GM18517 (cell line): ENCODE measurements around the gene TTC22.

ENCODE experiments used
- ATAC-seq: cut with Tn5 transposase; IDR thresholded peaks from one replicate; pipeline ENCODE4 v1.9.1; 2021; ENCODE audit warnings: mild to moderate bottlenecking, moderate library complexity; ENCODE audit not compliant: unreplicated experiment

The TTC22 gene

DNA sequence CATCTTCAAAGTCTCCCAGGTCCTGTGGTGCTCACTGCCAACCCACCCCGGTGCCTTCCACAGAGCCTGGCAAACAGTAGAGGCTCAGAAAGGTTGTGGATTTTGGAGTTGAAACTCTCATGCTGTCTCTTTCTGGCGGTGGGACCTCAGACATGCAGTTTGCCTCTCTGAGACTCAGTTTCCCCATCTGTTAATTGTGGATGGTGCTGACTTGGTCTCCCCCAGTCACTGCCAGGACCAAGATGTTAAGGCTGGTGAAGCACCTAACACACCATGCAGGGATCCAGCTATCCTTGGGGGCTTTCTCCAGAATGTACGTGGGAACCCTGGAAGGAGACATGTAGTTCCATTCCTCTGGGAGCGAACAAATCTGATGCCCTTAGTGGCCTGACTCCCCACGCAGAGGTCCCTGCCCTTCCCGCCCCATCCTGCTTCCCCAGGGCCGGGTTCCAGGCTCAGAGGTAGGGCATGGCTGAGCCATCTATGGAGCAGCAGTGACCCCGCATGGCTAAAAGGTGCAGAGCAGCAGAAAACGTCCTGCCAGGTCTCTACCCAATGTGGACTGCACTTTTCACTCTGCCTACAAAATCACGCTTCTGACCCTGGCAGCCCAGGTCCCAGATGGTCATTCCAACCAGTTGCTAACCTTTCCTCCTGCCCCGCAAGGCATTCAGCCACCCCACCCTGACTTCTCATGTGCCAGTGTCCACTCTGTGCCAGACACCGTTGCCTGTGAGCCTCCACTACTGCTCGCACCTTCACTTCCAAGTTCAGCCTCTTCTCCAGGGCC, 9.2 kb upstream of the TTC22 start:
- no peak for ATAC-seq

DNA sequence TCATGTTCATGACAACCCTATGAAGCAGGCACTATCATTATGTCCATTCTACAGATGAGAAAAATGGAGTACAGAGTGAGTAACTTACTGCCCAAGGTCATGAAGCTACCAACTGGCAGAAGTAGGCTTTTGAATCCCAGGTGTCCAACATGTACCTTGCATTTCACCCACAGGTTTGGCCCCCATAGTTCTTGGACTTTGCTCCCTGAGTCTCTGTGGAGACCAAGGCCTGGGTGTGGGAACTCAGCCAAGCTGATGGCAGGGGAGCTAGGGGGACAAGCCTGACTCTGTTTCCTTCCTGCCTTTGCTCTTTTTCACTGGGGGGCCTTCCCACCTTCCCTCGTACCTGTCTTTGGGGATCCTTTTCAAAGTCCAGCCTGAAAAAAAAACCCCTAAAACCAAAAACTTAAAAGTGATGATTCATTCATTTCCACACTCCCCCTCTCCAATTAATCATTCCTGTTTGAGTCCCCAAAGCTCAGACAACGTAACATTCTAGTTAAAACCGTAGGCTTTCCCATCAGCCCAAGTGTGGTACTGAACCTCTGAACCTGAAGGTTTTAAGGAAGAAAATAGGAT, 8.5 kb upstream of the TTC22 start:
- no peak for ATAC-seq

DNA sequence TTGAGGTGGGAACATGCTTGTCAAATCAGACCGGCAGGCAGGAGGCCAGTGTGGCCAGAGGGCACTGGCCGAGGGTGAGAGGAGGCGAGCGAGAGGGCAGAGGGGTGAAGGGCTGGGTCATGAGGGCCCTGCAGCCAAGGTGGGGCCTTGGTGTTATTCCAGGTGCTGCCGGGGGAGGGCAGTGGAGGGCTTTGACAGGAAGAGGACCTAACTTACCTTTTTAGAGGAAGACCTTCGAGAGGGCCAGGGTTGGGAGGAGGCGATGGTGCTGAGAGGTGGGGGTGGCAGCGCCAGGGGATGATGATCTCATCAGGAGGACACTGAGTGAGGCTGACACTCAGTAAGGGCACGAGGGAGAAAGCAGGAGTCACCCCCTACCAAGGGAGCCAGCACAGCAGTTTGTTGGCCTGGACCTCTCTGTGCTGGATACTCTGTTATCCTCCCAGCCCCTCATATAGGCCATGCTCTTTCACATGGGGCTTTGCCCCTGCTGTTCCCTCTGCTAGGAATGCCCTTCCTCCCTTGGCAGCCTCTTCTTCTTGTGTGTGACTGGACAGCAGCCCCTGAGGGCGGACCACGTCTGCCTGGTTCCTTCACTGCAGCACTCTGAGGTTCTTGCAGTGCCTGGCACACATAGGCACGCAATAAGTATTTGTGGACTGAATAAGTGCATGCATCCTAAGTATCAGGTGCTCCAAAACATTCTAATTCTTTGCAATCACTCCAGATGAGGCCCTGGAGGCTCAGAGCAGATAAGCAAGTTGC, 7.5 kb upstream of the TTC22 start:
- no peak for ATAC-seq

DNA sequence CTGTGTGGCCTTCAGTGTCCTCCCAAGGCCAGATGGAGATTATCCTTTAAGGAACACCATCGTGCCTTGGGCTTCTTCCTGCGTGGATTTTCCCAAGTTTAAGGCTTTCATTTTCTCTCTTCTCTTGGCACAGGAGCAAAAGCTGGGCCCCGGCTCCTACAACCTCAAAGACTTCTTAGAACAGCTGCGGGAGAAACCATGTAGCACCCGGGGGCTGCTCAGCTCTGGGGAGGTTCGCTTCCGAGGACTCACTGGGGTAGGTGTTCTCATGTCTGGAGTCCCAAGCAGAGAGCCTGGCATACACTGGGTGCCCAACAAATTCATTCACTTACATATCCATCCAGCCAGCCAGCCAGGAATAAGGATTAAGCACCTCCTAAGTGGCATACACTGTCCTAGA, 6.6 kb upstream of the TTC22 start:
- no peak for ATAC-seq

DNA sequence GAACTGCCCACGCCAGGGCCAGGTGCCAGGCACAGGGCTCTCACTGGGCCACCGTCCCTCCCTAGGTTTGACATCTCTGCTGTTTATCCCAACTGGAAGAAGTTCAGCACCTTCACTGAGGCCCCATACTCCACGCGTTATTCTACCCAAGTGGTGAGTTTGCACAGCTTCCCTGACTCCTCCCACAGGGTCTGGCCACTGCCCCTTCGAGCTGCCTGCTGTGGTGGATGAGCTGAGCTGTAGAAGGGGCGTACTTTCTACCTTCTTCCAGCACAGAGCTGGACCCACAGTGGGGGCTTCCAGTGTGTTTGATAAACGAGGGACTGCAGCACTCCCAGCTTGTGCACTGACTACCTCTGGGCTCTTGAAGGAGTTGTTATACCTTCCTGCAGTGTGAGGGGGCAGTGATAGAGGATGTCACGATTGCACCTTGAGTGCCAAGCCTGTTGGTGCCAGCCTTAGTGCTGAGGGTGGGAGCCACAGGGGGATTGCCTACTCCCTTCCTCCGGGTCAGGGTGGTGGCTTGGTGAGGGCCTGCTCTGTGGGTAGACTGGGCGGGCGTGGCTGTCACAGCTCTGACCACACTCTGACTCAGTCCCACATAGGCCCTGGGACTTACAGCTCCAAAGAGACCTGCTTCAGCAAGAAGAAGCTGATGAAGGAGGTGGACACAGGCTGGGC, 5.9 kb upstream of the TTC22 start:
- no peak for ATAC-seq

DNA sequence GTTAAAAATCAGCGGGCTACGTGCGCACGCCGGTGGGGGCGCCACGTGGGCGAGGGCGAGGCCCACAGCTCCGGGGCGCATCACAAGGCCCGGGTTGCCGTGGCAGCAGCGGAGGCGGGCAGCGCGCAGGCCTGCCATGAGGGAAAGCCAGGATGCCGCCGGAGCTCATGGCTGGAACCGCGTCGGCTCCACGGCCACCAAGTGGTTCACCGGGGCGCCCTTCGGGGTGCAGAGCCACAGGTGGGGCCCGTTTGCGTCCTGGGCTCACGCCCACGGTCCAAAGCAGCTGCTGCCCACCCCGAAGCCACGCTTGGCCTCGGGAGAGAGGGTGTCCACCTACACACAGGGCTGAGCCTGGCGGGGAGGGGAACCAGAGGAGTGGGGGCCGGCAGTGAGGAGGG, 4.9 kb upstream of the TTC22 start:
- no peak for ATAC-seq

DNA sequence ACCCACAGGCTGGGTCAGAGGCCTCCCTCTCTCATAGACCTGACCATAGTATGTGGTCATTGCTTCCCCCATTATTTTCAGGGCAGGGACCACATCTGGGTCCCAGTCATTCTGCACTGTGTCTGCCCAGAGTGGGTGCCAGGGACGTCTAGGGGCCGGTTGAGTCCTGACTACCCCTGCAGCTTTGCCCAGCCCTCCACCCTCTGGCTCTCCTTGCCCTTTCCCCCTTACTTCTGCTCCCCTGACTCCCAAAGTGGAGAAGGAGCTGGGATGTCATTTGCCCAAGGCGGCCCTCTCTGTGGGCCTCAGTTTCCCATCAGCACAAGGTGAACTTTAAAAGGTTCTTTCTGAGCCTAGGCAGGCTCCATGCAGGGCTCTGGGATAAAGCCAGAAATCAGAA, 4.3 kb upstream of the TTC22 start:
- ATAC-seq, result no peak

DNA sequence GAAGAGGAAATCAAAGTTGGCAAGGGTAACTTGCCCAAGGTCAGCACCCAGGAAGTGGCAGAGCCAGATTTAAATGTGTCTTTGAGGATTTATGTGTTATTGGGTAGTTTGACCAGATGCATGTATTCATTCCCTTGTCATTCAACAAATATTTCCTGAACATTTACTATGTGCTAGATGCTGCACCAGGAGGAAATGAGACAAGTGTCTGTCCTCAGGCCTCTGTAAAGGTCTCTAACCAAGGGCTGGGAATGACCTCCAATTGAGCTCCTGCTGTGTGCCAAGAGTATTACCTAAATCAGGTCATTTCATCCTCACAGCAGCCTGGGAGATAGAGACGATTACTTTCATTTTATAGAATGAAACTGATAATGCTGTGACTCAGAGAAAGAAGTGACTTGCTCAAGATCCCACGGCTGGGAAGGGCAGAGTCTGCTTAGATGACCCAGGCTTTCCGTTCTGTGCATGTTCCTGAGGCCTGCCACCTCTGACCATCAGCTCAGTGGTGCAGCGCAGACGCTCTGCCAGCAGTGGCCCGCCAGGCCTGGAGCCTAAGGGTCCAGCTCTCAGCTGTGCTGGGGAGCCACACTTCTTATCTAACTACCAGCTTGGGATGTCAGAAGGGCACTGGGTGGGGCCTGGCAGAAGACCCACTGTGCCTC, 3.5 kb upstream of the TTC22 start:
- no peak for ATAC-seq

DNA sequence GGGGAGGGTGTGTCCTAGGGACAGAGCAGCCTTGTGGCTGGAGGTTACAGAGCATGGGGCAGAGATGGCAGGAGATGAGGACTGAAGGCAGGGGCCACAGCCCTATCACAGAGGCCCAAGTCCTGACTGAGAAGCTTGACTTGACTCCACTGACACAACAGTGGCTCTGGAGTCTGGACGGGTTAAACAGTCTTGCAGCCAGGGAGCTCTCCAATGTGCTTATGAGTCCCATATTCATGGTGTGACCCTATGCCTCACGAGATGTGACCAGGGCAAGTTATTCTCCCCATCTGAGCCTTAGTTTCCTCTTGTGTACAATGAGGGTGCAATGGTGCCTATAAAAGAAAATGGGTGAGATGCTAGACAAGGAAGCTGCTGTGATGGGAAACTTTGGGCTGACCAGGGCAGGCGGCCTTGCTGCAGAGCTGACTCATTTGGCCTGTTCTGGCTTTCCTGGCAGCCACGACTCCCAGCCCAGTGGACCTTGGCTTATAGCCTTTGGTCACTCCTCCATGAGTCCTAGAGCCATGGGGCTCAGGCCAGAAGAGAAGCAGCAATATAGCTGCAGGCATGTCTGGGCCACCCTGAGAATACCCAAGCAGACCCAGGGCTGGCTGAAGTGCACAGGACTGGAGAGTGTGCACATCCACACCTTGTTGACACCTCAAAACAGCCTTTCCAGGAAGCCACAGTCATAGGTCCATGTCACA, 2.8 kb upstream of the TTC22 start:
- no peak for ATAC-seq

DNA sequence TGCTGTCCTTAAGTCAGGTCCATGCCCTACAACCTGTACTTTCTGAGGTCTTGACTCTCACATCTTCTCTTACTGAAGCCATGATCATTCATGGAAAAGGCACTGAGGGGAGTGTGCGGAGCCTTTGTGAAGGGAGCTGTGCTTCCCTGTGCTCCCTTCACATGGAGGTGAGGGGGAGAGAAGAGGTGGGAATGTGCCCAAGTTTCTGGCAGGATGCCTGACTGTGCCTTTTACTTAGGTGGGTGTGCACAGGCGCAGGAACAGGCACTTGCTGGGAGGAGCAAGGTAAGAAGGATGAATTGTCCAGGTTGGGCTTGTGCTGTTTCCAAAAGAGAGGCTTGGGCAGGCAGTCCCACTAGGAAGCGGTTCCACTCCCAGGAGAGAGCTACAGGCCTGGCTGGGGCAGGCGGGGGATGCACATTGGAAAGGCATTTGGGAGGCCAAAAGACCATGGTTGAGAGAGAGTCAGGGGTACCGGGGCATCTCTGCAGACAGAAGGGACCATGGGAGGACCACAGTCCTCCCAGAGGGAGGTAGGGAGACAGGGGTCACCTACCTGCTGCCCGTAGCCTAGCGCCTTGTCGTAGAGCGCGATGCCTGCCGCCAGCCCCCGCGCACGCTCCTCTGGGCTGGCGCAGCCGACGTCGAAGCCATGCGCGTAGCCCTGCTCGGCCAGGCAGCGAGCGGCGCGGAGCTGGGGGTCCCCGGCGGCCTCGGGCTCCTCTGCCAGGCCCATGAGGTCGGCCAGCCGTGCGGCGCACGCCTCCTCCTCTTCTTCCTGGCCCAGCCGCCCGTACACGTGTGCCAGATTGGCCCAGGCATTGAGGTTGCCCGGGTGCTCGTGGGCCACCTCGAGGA, 853 bp downstream of the TTC22 start:
- no peak for ATAC-seq

DNA sequence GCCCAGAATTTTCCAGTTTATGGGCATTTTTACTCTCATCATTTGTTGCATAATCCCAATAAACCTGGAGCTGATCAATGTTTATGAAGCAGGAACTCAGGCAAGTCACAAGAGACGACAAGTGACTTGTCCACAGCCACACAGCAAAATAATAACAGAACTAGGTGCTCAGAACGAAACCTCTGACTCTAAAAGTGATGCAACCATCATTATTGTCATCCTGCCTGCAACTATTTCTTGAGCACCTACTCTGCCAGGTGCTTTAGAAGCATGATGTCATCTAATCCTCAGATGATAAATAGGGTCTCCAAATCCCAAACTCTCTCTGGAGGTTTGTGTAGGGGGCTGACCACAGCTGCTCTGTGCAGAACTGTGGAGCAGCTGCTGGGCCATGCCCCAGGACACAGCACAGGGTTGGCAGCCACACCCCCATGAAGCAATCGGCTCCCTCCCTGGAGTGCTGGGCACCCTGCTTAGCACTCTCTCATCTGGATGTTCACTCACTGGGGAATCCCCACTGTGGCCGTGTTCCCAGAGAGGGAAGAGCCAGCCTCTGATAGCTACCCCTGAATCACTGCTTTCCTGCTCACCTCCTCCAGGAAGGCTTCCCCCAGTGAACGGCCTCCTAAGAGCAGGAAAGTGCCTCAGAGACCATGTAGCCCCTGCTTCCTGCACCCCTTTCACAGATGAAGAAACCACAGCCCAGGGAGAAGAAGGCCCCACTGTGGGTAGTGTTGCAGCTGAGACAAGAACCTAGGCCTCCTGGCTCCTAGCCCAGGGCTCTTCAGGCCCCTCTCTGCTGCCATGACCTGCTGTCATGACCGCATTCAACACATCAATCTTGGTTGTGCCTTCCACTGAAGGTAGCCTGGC, 2.1 kb downstream of the TTC22 start:
- no peak for ATAC-seq

DNA sequence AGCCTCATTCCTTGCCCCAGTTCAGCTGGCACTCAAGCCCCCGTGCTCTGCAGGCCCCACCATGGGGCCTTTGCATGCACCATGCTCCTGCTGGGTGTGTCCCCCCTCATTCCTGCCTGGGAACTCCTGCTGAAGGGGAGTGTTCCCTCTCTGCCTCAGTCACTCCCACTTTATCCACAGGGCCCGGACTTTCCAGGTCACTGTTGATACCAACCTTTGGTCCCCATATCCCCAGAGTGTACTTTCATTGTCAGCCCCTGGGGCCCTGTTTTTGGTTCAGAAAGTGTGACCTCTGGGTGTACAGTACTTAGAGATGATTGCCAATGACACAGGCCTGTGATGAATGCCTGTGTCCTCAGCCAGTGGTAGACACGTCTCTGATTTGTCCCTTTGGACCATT, 2.9 kb downstream of the TTC22 start:
- ATAC-seq, result no peak

DNA sequence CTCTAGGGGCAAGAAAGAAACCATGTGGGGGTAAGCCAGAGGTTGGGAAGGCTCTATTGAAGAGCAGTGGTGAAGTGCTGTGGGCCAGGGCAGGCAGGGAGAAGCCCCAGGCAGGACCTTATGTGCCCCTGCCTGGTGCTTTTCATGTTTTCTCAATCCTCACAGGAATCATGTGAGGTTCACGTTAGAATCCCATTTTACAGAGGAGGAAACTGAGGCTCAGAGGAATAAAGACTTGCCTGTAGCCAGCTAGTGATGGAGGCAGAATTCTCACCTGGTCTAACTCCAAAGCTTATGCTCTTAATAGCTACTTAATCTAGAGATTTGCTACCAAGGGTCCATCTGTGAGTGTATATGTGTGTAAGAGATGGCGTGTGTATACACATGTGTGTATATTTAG, 4.2 kb downstream of the TTC22 start:
- ATAC-seq, result no peak

DNA sequence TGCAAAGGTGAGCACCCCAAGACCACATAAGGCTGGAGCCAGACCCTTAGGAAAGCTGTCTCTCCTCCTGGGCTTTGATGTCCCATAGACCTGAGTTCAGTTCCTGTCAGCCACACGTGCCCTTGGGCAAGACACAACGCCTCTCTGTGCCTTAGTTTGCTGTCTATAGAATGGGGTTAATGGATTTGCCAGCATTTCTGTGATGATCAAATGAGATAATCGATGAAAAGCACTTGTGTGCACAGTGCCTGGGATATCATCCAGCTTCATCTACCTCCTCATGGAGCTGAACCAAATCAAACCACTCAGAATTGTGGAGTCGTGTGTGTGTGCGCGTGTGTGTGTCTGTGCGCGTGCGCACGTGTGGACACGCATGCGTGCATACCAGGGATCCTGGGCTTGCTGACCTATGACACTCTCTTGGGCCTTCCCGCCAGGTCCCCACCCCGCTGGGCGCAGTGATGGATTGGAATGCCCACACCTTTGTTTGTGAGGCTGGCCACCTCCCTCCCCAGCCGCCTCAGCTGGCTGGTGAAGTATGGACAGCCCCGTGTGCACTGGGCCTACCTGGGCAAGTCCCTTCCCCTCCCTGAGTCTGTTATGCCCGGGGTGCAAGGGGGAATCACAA, 5.2 kb downstream of the TTC22 start:
- no peak for ATAC-seq

DNA sequence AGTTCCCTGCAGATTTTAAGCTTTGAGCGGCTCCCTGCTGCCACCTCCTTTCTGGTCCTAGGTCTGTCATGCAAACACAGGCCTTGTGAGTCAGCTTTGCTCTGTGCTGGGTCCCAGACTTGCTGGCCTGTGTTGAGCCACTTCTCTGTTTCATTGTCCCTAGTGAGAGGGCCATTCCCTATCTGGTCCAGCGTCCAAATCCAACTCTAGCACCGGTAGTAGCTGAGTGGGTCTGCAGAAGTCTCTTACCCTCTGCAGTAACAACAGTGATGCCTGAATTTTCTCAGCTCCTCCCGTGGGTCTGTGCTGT, 5.8 kb downstream of the TTC22 start:
- no peak for ATAC-seq

DNA sequence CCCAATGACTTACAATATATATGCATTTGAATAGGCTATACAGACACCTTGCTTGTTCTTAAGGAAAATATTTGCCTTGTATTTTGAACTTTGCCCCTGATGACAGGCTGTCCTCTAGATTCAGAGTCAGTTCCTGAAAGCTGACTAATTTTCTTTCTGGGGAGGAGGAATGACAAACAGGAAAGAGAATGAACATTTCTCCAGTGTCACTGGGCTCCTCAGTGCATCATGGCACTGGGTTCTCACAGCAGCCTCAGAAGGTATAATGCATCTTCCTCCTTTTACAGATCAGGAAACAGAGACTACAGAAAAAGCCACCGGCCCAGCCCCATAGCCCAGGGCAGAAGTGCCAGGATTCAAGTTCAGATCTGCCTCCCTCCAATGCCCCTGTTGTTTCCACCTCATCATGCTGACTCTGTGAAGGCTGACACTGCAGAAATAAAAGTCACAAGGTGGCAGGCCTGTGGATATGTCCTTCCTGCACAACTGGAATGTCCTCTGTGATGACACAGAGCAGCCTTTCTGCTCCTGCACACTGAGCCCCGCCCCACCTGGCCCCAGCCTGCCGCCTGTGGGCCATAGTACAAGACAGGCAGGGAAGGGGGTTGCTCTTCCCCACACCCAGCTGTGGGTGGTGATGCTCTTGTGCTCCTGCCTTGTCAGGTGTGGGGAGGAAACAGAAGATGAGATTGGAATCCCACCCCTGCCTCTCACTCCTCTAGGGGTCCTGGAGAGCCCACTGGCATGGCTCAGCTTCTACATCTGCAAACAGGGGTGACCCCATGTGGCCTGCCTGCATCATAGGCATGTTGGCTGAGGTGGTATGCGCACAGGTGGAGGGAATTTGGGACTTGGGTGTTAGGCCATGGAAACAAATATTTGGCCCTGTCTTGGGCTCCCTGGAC, 6.4 kb downstream of the TTC22 start:
- ATAC-seq, result no peak

DNA sequence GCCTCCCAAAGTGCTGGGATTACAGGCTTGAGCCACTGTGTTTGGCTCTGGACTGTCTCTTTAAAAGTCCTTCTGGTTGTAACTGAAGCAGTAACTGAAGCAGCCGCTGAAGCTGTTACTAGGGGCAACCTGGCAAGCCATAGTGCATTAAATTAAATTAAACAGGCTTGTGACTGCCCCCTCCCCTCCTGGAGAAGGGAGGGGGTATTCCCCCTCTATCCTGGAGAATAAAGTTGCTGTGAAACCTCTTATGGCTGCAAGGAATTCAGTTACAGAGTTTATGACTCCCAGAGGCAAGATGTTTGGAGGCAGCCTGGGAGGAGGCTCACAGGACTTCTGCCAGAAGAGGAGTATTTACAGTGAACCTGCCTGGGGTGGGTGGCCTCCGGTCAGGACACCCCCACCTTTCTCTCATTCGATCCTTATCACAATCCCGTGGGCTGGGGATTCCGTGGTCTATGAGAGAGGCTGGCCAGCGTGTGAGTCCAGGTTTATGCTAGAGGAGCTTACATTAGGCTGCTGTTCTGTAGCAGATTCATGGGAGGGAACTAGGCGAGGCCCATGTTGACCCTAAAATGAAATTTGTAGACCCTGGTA, 8.3 kb downstream of the TTC22 start:
- no peak for ATAC-seq
